NB4 (cell line): ENCODE data around the gene MUL1.
"Not testable (repeated sequence)": the region's sequence is repeated elsewhere in the genome, so short reads cannot be mapped to it uniquely, and the experiment has no call there.

ENCODE experiments used
- DNase-seq: peaks from one replicate; pipeline ENCODE4 v3.0.0; 2010; ENCODE audit warnings: low read depth
- H3K4me3 ChIP-seq: one replicate; pipeline ENCODE4 v1.5.1; 2011; ENCODE audit warnings: mild to moderate bottlenecking, low read depth, low read length, moderate library complexity
- CTCF ChIP-seq: IDR thresholded peaks from one replicate; pipeline ENCODE4 v1.5.1; 2012; ENCODE audit warnings: low read depth, low read length
- MAX ChIP-seq: IDR thresholded peaks from 2 replicates; pipeline ENCODE4 v1.6.1; 2011; ENCODE audit warnings: low read depth, low read length
- MYC ChIP-seq: IDR thresholded peaks from 2 replicates; pipeline ENCODE4 v1.6.1; 2011; ENCODE audit warnings: low read depth, low read length
- POLR2A ChIP-seq: IDR thresholded peaks from 2 replicates; pipeline ENCODE4 v1.6.1; 2011; ENCODE audit warnings: mild to moderate bottlenecking; ENCODE audit not compliant: insufficient read length; ENCODE audit errors: extremely low read depth

Gene MUL1

GRCh38 chr1:20521960-20522861 lies 14.3 kb upstream of the MUL1 start:
- TF ChIP-seq CTCF, result peak; percentile 86
- no peak for TF ChIP-seq MAX
- H3K4me3 ChIP-seq, result no peak overlapping the region

DNA sequence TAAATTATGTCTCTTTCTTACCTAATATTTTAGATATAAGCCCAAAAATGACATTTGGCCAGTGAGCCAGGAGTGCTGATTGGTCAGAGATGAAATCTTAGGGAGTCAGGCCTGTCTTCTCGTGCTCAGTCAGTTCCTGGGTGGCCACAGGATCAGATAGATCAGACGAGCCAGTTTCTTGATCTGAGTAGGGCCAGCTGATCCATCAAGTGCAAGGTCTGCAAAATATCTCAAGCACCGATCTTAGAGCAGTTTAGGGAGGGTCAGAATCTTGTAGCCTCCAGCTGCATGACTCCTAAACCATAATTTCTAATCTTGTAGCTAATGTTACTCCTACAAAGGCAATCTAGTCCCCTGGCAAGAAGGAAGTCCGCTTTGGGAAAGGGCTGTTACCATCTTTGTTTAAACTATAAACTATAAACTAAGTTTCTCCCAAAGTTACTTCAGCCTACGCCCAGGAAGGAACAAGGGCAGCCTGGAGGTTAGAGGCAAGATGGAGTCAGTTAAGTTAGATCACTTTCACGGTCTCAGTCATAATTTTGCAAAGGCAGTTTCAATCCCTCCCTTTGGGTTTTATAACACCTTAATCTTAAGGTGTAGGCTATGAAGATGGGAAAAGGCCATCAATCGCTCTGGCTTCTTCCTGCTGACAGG lies 11.8 kb upstream of the MUL1 start:
- not testable (repeated sequence) for DNase-seq, H3K4me3 ChIP-seq

More at GRCh38 chr1:20521960-20522861, 14.3 kb upstream of the MUL1 start:
- peak; percentile 64 for DNase-seq

DNA sequence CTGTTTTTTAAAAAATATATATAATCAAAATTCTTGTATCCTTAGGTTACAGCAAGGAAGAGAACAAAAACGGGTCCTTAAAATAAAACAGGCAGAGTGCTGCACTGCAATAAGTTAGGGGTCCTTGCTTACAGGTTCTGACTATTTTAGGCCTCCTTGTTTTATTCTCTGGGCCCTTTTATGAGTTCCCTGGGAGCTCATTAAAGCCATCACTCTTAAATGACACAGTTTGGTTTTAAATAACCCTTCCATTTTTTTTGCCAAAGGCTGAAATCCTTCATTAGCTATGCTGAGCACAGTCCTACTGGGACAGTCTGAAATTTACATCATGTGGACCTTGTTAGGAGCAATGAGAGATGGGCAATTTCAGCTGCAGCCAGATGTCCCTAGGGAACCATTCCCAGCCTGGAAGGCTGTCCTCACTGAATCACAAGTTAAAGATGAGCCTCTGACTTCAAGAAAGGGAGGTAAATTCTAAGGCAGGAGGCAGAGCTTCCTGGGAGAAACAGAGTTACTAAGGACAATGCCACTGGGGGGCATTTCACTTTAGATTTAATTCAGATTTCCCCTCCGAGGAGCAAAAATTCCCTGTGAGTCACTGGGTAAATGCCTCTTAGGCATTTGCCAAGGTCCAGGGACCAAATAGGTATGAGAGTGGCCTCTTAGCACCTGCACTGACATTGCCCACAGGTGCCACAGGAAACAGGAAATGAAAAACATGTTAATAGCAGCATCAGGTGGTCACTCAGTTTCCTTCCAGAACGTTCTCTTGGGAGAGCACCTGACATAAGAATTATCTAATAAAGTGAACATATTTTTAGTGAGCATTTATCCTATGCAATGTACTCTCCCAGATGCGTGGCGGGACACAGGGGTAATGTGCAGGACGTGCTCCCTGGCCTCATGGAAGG lies 3.8 kb upstream of the MUL1 start:
- TF ChIP-seq MAX (no peak), CTCF (no peak), MYC (no peak), POLR2A (no peak)
- H3K4me3 ChIP-seq, result no peak overlapping the region
- no peak for DNase-seq

- DNase-seq, result no peak
- TF ChIP-seq MYC (no peak), CTCF (no peak), POLR2A (no peak), MAX (no peak)
- peak overlapping the region; percentile 89 for H3K4me3 ChIP-seq
Measured at GRCh38 chr1:20508411-20508771, 440 bp upstream of the MUL1 start.

GRCh38 chr1:20507248-20507563 lies 745 bp downstream of the MUL1 start:
- TF ChIP-seq POLR2A, result no peak
- no peak for TF ChIP-seq MAX
- no peak for TF ChIP-seq MYC
- no peak for TF ChIP-seq CTCF
- DNase-seq, result no peak
- H3K4me3 ChIP-seq, result peak overlapping the region; percentile 89

DNA sequence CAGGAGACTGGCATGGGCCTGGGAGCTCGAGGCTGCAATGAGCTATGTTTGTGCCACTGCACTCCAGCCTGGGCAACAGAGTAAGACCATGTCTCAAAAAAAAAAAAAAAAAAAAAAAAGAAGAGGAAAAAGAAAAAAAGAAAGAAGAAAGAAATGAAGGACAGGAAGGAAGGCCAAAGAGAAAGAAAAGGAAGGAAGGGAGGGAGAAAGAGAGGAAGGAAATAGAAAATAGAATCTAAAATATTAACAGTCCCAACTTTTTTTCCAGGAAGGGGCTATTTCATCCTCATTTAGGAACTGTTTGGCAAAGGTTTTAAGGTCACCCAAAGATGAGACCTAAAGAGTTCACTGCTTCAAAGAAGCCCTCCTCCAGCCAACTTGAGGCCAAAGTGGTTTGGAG lies 2.5 kb downstream of the MUL1 start:
- no peak overlapping the region for H3K4me3 ChIP-seq
- no peak for DNase-seq
- no peak for TF ChIP-seq MYC
- no peak for TF ChIP-seq MAX
- no peak for TF ChIP-seq POLR2A
- no peak for TF ChIP-seq CTCF
